H1 (cell line): ENCODE measurements around the gene KIF26B. TPM values are rescaled to one million over a fixed set of nuclear protein-coding genes. Genes with fewer than 3 reads are reported as not detected.

Source experiments
- CTCF ChIA-PET: fragments of 300-600 bp; sonication (Branson Sonifier 250); formaldehyde crosslinking; loops from one replicate; lab custom pipeline; 2021; ENCODE audit not compliant: partially characterized antibody; lab: Charles Lee
- POLR2A ChIA-PET: fragments of 300-600 bp; sonication (Branson Sonifier 250); formaldehyde crosslinking; loops from one replicate; lab custom pipeline; 2021; ENCODE audit warnings: inconsistent platforms; ENCODE audit not compliant: partially characterized antibody; lab: Charles Lee
- DNase-seq, 2 experiments: peaks; one replicate each; pipeline versions ENCODE4 v3.0.0 to v3.0.0-alpha.2; 2010 to 2022; ENCODE audit warnings: low spot score in 2 of 2, low read depth in 1 of 2, mixed read lengths in 1 of 2
- FAIRE-seq: peaks from 2 replicates; lab custom pipeline; 2011; peaks lifted over from hg19 to GRCh38; lab: Jason Lieb, UNC
- H2AFZ ChIP-seq: 2 replicates; pipeline ENCODE4 v1.8.1; 2012; ENCODE audit warnings: low read length, inconsistent platforms
- H2AK5ac ChIP-seq: 2 replicates; pipeline ENCODE4 v1.6.1; 2013; ENCODE audit warnings: low read depth, low read length
- H2BK120ac ChIP-seq: replicated peaks from 2 replicates; pipeline ENCODE3; 2013; ENCODE audit warnings: low read depth, low read length, inconsistent platforms
- H2BK12ac ChIP-seq: 2 replicates; pipeline ENCODE4 v1.6.1; 2013; ENCODE audit warnings: low read depth, low read length
- H2BK15ac ChIP-seq: 2 replicates; pipeline ENCODE4 v1.6.1; 2013; ENCODE audit warnings: low read length
- H2BK20ac ChIP-seq: 2 replicates; pipeline ENCODE4 v1.6.1; 2013; ENCODE audit warnings: low read length
- H2BK5ac ChIP-seq: 2 replicates; pipeline ENCODE4 v1.6.1; 2013; ENCODE audit warnings: low read depth, low read length
- H3K14ac ChIP-seq: 2 replicates; pipeline ENCODE4 v1.6.1; 2013; ENCODE audit warnings: inconsistent platforms; ENCODE audit not compliant: insufficient read length
- H3K18ac ChIP-seq: 2 replicates; pipeline ENCODE4 v1.6.1; 2013; ENCODE audit warnings: low read length; ENCODE audit errors: extremely low read depth
- H3K23ac ChIP-seq: 2 replicates; pipeline ENCODE4 v1.6.1; 2013; ENCODE audit warnings: inconsistent platforms; ENCODE audit not compliant: insufficient read length
- H3K23me2 ChIP-seq: 2 replicates; pipeline ENCODE4 v1.6.1; 2013; ENCODE audit warnings: low read depth, low read length
- H3K27ac ChIP-seq: 2 replicates; pipeline ENCODE4 v1.6.1; 2011; ENCODE audit warnings: low read depth, low read length, inconsistent platforms
- H3K27me3 ChIP-seq, 4 experiments: replicated peaks in 1 of 4; 1 replicate in 1 of 4; 2 replicates in 3 of 4; pipeline versions ENCODE4 v1.6.1 to v1.8.1; 2011 to 2013; ENCODE audit warnings: low read length in 3 of 4, mild to moderate bottlenecking in 3 of 4, inconsistent platforms in 2 of 4, mixed read lengths in 2 of 4, moderate library complexity in 1 of 4; ENCODE audit not compliant: control insufficient read depth in 3 of 4, insufficient read depth in 3 of 4; ENCODE audit errors: extremely low read depth in 1 of 4
- H3K36me3 ChIP-seq, 4 experiments: 2 replicates each; pipeline versions ENCODE4 v1.6.1 to v1.8.1; 2011 to 2013; ENCODE audit warnings: mild to moderate bottlenecking in 4 of 4, low read length in 3 of 4, moderate library complexity in 2 of 4, control low read depth in 1 of 4, inconsistent platforms in 1 of 4; ENCODE audit not compliant: insufficient read depth in 4 of 4, control insufficient read depth in 2 of 4
- H3K4ac ChIP-seq: replicated peaks from 2 replicates; pipeline ENCODE3; 2013; ENCODE audit warnings: low read length, low read depth, mixed read lengths, inconsistent platforms; ENCODE audit not compliant: insufficient read length
- H3K4me1 ChIP-seq, 4 experiments: replicated peaks in 1 of 4; 1 replicate in 1 of 4; 2 replicates in 3 of 4; pipeline versions ENCODE4 v1.6.1 to v1.8.1; 2011 to 2013; ENCODE audit warnings: low read length in 3 of 4, inconsistent platforms in 2 of 4, mixed read lengths in 1 of 4; ENCODE audit not compliant: insufficient read depth in 4 of 4, control insufficient read depth in 3 of 4
- H3K4me2 ChIP-seq, 2 experiments: 2 replicates each; pipeline versions ENCODE4 v1.6.1 to v1.8.1; 2011 to 2013; ENCODE audit warnings: low read depth in 2 of 2, low read length in 2 of 2, control low read depth in 1 of 2, inconsistent platforms in 1 of 2, mild to moderate bottlenecking in 1 of 2; ENCODE audit not compliant: insufficient read depth in 1 of 2
- H3K4me3 ChIP-seq, 4 experiments: fragments of 200-600, 300-600 bp in 1 of 4; sonication (generic), shearing (Covaris generic), sonication (Bioruptor Twin) in 1 of 4; 2 replicates each; pipeline versions ENCODE4 v1.5.1 to v1.8.1; 2011 to 2016; ENCODE audit warnings: low read length in 4 of 4, low read depth in 3 of 4, control low read depth in 2 of 4, inconsistent platforms in 2 of 4, mild to moderate bottlenecking in 2 of 4, mixed read lengths in 1 of 4, moderate library complexity in 1 of 4; ENCODE audit not compliant: insufficient read depth in 2 of 4; ENCODE audit errors: extremely low read depth in 1 of 4
- H3K56ac ChIP-seq: replicated peaks from 2 replicates; pipeline ENCODE3; 2013; ENCODE audit warnings: low read depth, mild to moderate bottlenecking, mixed read lengths, low read length, inconsistent platforms; ENCODE audit not compliant: insufficient read length
- H3K79me1 ChIP-seq: 2 replicates; pipeline ENCODE4 v1.6.1; 2013; ENCODE audit warnings: low read depth, low read length, control low read depth
- H3K79me2 ChIP-seq, 2 experiments: 2 replicates each; pipeline versions ENCODE4 v1.6.1 to v1.8.1; 2012 to 2013; ENCODE audit warnings: low read length in 2 of 2, mild to moderate bottlenecking in 2 of 2, inconsistent platforms in 1 of 2; ENCODE audit not compliant: insufficient read depth in 2 of 2, control insufficient read depth in 1 of 2
- H3K9ac ChIP-seq, 4 experiments: replicated peaks in 1 of 4; 1 replicate in 1 of 4; 2 replicates in 3 of 4; pipeline versions ENCODE4 v1.6.1 to v1.8.1; 2011 to 2013; ENCODE audit warnings: low read depth in 3 of 4, low read length in 3 of 4, control low read depth in 2 of 4, mild to moderate bottlenecking in 2 of 4, moderate library complexity in 2 of 4, inconsistent platforms in 1 of 4; ENCODE audit errors: extremely low read depth in 1 of 4
- H3K9me3 ChIP-seq, 2 experiments: 2 replicates each; pipeline versions ENCODE4 v1.6.1 to v1.8.1; 2012 to 2013; ENCODE audit warnings: mild to moderate bottlenecking in 2 of 2, moderate library complexity in 2 of 2, control low read depth in 1 of 2, inconsistent platforms in 1 of 2, low read depth in 1 of 2, low read length in 1 of 2, mixed read lengths in 1 of 2; ENCODE audit not compliant: insufficient read depth in 2 of 2
- H4K20me1 ChIP-seq, 2 experiments: replicated peaks in 1 of 2; 2 replicates each; pipeline versions ENCODE3 to v1.8.1; 2011 to 2013; ENCODE audit warnings: inconsistent platforms in 2 of 2, low read length in 2 of 2, mild to moderate bottlenecking in 1 of 2; ENCODE audit not compliant: insufficient read depth in 2 of 2, control insufficient read depth in 1 of 2
- H4K5ac ChIP-seq: 2 replicates; pipeline ENCODE4 v1.6.1; 2013; ENCODE audit warnings: low read length, low read depth, mixed read lengths, inconsistent platforms; ENCODE audit not compliant: insufficient read length
- H4K8ac ChIP-seq: 2 replicates; pipeline ENCODE4 v1.8.0; 2013; ENCODE audit warnings: mild to moderate bottlenecking, moderate library complexity, low read length, inconsistent platforms; ENCODE audit not compliant: insufficient read depth; ENCODE audit errors: extremely low read depth
- H4K91ac ChIP-seq: replicated peaks from 2 replicates; pipeline ENCODE3; 2013; ENCODE audit warnings: low read length, mixed read lengths, inconsistent platforms; ENCODE audit not compliant: insufficient read length
- ASH2L ChIP-seq: fragments of 200-600, 300-600 bp; sonication (generic); IDR thresholded peaks from one replicate; pipeline ENCODE4 v1.7.1; 2017; ENCODE audit warnings: low read length
- ATF2 ChIP-seq: IDR thresholded peaks from 2 replicates; pipeline ENCODE4 v1.6.1; 2012; ENCODE audit warnings: low read length, inconsistent platforms
- CEBPB ChIP-seq: IDR thresholded peaks from 2 replicates; pipeline ENCODE4 v1.6.1; 2012; ENCODE audit warnings: low read depth, low read length
- KDM1A ChIP-seq: fragments of 200-600, 300-600 bp; sonication (generic); IDR thresholded peaks from 2 replicates; pipeline ENCODE4 v1.7.1; 2016; ENCODE audit warnings: mild to moderate bottlenecking, low read length, borderline replicate concordance
- KDM5A ChIP-seq: fragments of 200-600 bp; IDR thresholded peaks from 2 replicates; pipeline ENCODE4 v1.7.1; 2012; ENCODE audit warnings: mild to moderate bottlenecking, low read length, inconsistent platforms, mixed read lengths
- RAD21 ChIP-seq, 2 experiments: IDR thresholded peaks in 1 of 2; conservative IDR thresholded peaks in 1 of 2; 2 replicates each; pipeline ENCODE4 v1.6.1; 2011; ENCODE audit warnings: low read depth in 2 of 2, low read length in 2 of 2, improper control_type of control experiment in 1 of 2, inconsistent platforms in 1 of 2, mild to moderate bottlenecking in 1 of 2, moderate library complexity in 1 of 2
- RNF2 ChIP-seq: fragments of 200-900, 300-1000 bp; sonication (generic); IDR thresholded peaks from 2 replicates; pipeline ENCODE4 v1.7.1; 2016; ENCODE audit warnings: borderline replicate concordance, low read depth, mild to moderate bottlenecking, antibody characterized with exemption, low read length; ENCODE audit not compliant: poor library complexity, severe bottlenecking; ENCODE audit errors: missing control alignments
- SP1 ChIP-seq: IDR thresholded peaks from 2 replicates; pipeline ENCODE4 v1.6.1; 2011; ENCODE audit warnings: low read depth, low read length
- SP4 ChIP-seq: IDR thresholded peaks from 2 replicates; pipeline ENCODE4 v1.6.1; 2012; ENCODE audit warnings: low read length, inconsistent platforms
- SRF ChIP-seq: IDR thresholded peaks from 2 replicates; pipeline ENCODE4 v1.6.1; 2011; ENCODE audit warnings: mild to moderate bottlenecking, low read depth, low read length, moderate library complexity
- TBP ChIP-seq: IDR thresholded peaks from 2 replicates; pipeline ENCODE4 v1.6.1; 2011; ENCODE audit warnings: low read depth, low read length, improper control_type of control experiment
- USF2 ChIP-seq: IDR thresholded peaks from 2 replicates; pipeline ENCODE4 v1.6.1; 2011; ENCODE audit warnings: low read length, improper control_type of control experiment
- WGBS, 2 experiments: shearing (Covaris generic) in 1 of 2; methylation state at CpG; one replicate each; pipeline versions ENCODE4 v1.1.6 to v1.1.7; 2013 to 2015; ENCODE audit warnings: low lambda C conversion rate in 2 of 2, mixed read lengths in 2 of 2, inconsistent platforms in 1 of 2, low coverage in 1 of 2, missing lambda C conversion rate in 1 of 2; ENCODE audit not compliant: insufficient replicate concordance in 2 of 2, insufficient coverage in 1 of 2, insufficient read length in 1 of 2; ENCODE audit errors: extremely low coverage in 1 of 2, missing lambda C conversion rate in 1 of 2; 5-methylcytosine and 5-hydroxymethylcytosine counted together
- polyA plus RNA-seq, 7 experiments: library from polyadenylated mRNA; depleted of rRNA in 3 of 7; stranded (reverse) in 5 of 7; unstranded in 2 of 7; fragments of >200 nt in 5 of 7; fragments of 200-250 nt in 2 of 7; gene quantifications; 1 replicate in 5 of 7; 2 replicates in 1 of 7; 4 replicates in 1 of 7; pipeline versions ENCODE4 v1.2.1 to v1.2.3, GENCODE V29; 2011 to 2013; ENCODE audit warnings: missing spikeins in 2 of 7, mixed read lengths in 2 of 7
- total RNA-seq: library from RNA; stranded (reverse); fragmentation: NEBNext Ultra II Directional; extraction: Animal tissue kit (Norgen Biotek cat#: 25700); gene quantifications from 2 replicates; pipeline ENCODE4 v1.2.1, GENCODE V29; 2021

KIF26B gene
- total and polyA plus RNA-seq, 2 of the 8 experiments (the other 6 are each of a cell fraction or from before 2014, with no cell fraction given) = 0.06 to 0.28 TPM

- H3K9me3 ChIP-seq = no peaks in the 10 kb centered on the region
- WGBS, 2 experiments = 56% methylated on average over 1 of the region's 3 CpGs; no CpG with 5 or more reads in 1 of the 2 experiments
- no peak overlapping the region for H3K4me2 ChIP-seq
- ChIA-PET CTCF (no interaction called here), POLR2A (no interaction called here)
- no peaks in the 10 kb centered on the region for H3K79me1 ChIP-seq
- no peak overlapping the region for H2BK12ac ChIP-seq
- H2BK120ac ChIP-seq = no peak overlapping the region
- H3K9ac ChIP-seq = no peak overlapping the region
- H3K79me2 ChIP-seq = no peaks in the 10 kb centered on the region
- no peak overlapping the region for H3K4ac ChIP-seq
- no peak for FAIRE-seq
- H2AFZ ChIP-seq = no peak overlapping the region
- no peak overlapping the region for H4K8ac ChIP-seq
- no peak overlapping the region for H3K27ac ChIP-seq
- no peaks in the 10 kb centered on the region for H3K27me3 ChIP-seq
- no peak overlapping the region for H3K14ac ChIP-seq
- no peak overlapping the region for H2BK20ac ChIP-seq
- no peak overlapping the region for H2BK5ac ChIP-seq
- H2AK5ac ChIP-seq = no peak overlapping the region
- H4K5ac ChIP-seq = no peak overlapping the region
- no peak overlapping the region for H3K23ac ChIP-seq
- no peaks in the 10 kb centered on the region for H3K36me3 ChIP-seq
- no peak for DNase-seq
- H3K18ac ChIP-seq = no peak overlapping the region
- H4K20me1 ChIP-seq = no peaks in the 10 kb centered on the region
- H4K91ac ChIP-seq = no peak overlapping the region
- no peak overlapping the region for H3K4me3 ChIP-seq
- H3K4me1 ChIP-seq = peaks cover 0 to 7% (median 5%) of the 10 kb centered on the region in 4 experiments; a peak in 4 of 7 replicates
- no peak overlapping the region for H2BK15ac ChIP-seq
- H3K56ac ChIP-seq = no peak overlapping the region
- no peaks in the 10 kb centered on the region for H3K23me2 ChIP-seq
- TF ChIP-seq KDM1A = no peak
- TF ChIP-seq USF2 = no peak
- no peak for TF ChIP-seq ASH2L
- TF ChIP-seq RNF2 = no peak
- TF ChIP-seq ATF2 = no peak
- no peak for TF ChIP-seq CEBPB
- no peak for TF ChIP-seq SP1
- TF ChIP-seq TBP = no peak
- TF ChIP-seq RAD21 (IDR thresholded peaks at IDR 0.05 in 1 of 2, conservative IDR thresholded peaks at IDR 0.05 in 1 of 2; ENCODE audit: low read depth in 2 of 2, low read length in 2 of 2) = no peak
- no peak for TF ChIP-seq KDM5A
- no peak for TF ChIP-seq SP4
- TF ChIP-seq SRF = no peak
Observed at GRCh38 chr1:245205396-245205795, 50.6 kb downstream of the KIF26B start.
